ENCODE results near the gene C4B. TPM values are rescaled to one million over a fixed set of nuclear protein-coding genes. Genes with fewer than 3 reads are reported as not detected.
"Not testable (repeated sequence)": the region's sequence is repeated elsewhere in the genome, so short reads cannot be mapped to it uniquely, and the experiment has no call there.

The C4B gene
- total RNA-seq, 2 donors from 2014 or later: 177 to 235 TPM

DNA sequence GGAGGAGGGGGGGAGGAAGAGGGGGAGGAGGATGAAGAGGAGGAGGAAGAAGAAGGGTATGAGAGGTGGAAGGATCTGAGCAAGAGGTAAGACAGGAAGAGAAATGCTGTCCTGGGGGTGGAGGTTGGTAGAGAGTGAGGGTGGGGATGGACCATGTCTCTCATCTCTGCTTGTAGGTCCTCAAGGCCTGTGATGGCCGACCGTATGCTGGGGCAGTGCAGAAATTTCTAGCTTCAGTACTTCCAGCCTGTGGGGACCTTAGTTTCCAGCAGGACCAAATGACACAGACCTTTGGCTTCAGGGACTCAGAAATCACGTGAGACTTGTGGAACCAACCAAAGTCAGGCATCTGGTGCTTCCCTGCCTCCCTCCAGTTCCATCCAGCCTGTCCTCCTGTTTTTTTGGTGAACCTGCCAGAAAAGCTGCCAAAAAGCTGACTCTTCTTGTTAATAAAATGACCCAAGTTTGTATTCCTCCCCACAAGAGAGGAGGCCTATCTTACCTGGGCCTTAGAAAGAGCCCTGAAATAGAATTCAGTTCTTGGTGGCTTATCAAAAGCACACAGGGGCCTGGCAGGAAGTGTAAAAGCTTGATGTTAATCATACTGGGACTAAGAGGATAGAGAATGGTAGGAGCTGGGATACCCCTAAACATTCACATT, 35.2 kb upstream of the C4B start:
- intact Hi-C loops (cut with DNase I): no loop called here
- ATAC-seq (no peak), DNase-seq (no peak)

DNA sequence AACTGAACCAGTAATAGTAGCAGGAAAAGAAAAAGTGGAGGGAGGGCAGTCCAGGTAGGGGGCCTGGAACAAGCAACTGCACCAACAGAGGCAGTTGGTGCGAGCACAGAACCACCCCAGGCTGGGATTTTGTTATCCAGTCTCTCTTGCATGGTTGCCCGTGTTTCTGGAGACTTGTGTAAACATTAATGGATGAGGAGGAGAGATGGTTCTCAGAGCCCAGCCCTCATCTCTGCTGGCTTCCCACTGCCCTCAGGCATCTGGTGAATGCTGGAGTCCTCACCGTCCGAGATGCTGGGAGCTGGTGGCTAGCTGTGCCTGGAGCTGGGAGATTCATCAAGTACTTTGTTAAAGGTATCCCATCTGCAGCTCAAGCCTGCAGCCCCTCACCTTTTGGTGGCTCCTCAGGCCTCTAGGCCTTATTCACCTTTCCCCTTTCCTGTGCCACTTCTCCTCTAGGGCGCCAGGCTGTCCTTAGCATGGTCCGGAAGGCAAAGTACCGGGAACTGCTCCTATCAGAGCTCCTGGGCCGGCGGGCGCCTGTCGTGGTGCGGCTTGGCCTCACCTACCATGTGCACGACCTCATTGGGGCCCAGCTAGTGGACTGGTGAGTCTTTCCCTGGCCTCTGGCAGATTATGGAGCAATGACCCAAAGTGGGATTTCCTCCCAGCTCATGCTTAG, 34.3 kb upstream of the C4B start:
- ATAC-seq; intact Hi-C loops (cut with DNase I): not testable (repeated sequence)
- DNase-seq: peak; percentile 18

DNA sequence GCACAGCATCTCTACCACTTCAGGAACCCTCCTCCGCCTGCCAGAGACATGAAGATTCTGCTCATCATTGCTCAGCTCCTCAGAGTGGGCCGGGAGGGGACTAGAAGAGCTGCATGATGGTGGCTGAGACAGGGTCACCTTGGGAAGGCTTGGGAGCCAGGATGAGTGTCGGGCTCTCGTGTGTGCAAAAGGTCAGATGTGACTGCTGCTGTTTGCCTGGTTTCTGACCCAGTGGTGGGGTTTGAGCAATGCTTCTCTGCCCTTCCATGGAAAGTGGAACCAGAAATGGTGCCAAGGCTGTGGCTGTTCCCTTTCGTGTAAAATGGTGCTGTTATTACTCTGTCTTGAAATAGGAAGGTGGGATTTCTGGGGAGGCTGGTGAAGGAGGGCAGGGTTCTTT, 33.6 kb upstream of the C4B start:
- intact Hi-C loops (cut with DNase I); DNase-seq: not testable (repeated sequence)
- peak in 1 of 2 donors; percentile 35 for ATAC-seq

DNA sequence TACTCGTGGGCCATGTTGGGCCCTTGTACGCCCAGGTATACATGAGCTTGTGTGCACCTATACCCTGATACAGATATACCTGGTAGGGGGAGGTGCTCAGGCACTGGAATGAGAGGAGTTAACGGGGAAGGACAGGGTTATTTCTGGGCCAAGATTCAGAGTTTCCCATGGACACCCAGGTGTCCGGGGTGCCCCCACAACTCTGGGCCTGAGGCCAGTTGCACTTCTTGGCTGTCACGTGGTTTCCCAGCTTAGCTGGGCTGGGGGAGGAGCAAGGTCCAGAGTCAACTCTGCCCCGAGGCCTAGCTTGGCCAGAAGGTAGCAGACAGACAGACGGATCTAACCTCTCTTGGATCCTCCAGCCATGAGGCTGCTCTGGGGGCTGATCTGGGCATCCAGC, 32.9 kb upstream of the C4B start, which contains the start of gene C4A:
C4A (plus strand) TSS at position 314 of the 400 bp plus-strand sequence; CDS start at position 365, 51 bp downstream.
- ATAC-seq: peak; percentile 84 to 86
- intact Hi-C loops (cut with DNase I); DNase-seq: not testable (repeated sequence)

GRCh38 chr6:31989363-31989762, 25.2 kb upstream of the C4B start:
- ATAC-seq; intact Hi-C loops (cut with DNase I); DNase-seq: not testable (repeated sequence)

DNA sequence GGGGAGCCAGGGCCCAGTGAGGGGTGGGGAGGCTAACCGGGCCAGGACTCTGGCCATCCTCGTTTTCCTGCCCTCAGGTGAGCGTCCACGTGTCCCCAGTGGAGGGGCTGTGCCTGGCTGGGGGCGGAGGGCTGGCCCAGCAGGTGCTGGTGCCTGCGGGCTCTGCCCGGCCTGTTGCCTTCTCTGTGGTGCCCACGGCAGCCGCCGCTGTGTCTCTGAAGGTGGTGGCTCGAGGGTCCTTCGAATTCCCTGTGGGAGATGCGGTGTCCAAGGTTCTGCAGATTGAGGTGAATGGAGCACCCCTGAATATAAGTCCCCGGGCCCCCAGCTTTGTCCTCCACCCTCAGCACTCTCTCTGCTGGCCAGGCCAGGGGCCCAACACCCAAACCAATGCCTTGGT, 20.2 kb upstream of the C4B start:
- ATAC-seq; intact Hi-C loops (cut with DNase I): not testable (repeated sequence)
- DNase-seq: peak; percentile 3

- ATAC-seq; intact Hi-C loops (cut with DNase I): not testable (repeated sequence)
- peak; percentile 20 for DNase-seq
Observed at GRCh38 chr6:31996385-31996784, 18.2 kb upstream of the C4B start.

GRCh38 chr6:32002546-32003268, 11.9 kb upstream of the C4B start:
- intact Hi-C loops (cut with DNase I); DNase-seq: not testable (repeated sequence)
- peak; percentile 73 to 75 for ATAC-seq

DNA sequence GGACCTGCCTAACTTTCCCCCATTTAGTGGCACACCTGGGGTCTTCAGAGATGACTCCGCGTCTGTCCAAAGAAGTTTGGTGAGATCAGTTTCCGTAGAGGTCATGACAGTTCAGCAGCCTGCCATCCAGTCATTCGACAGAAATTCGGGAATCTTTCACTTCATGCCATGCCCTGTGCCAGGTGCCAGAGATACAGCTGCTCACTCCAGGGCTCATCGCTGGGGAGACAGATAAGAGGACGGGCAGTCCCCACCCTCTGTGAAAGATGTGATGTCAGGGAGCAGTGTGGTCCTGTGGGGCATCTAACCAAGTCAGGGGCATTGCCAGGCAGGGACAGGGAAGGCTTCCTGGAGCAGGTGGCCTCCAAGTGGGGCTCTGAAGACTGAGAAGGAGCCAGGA, 11.3 kb upstream of the C4B start:
- peak; percentile 10 to 41 for ATAC-seq
- DNase-seq; intact Hi-C loops (cut with DNase I): not testable (repeated sequence)

DNA sequence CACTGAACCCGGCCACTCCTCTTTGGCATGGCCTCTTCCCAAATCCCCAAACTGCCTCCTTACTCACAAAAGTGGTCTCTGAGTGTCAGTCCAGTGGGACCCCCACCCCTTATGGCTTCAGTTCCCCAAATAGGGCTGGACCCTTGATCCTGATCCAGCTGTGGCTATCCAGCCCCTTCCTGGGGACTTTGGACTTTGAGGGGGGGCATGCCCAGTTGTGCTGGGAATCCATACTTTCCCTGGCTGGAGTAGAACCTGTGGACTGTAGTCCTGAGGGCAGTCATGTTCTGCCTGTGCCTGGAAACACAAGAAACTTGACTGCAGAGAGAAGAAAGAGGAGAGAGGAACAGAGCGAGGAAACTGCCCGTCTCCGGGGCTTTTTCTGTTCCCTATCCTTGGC, 10.2 kb upstream of the C4B start:
- intact Hi-C loops (cut with DNase I): not testable (repeated sequence)

DNA sequence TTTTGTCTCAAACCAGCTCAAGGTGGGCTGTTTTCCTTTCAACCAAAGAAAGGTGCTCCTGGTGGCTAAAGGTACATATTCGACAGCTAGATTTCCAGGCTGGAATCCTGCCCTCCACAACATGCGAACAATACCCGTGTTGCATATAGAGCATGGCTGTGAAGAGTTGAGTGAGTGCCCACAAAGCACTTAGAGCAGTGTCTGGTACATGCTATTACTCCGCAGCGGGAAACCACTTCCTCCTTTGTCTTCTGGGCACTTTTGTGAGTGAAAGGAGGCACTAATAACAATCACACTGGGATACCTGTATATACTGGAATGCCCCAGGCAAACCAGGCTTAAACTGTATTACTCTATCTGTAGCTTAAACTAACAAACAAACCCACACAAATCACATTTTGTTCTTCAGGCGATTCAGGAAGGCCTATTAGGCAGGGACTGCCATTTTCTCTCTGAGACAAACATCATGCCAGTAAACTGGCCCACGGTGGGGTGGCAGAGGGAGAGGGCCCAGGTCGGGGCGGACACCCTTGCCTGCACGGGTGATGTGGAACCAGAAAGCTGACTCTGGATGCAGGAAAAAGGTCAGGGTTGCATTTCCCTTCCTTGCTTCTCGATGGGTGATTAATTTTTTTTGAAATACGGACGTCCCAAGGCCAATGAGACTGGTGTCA, 9.6 kb upstream of the C4B start:
- DNase-seq; intact Hi-C loops (cut with DNase I); ATAC-seq: not testable (repeated sequence)

More for the DNA sequence above, 10.2 kb upstream of the C4B start:
- not testable (repeated sequence) for ATAC-seq, DNase-seq

GRCh38 chr6:32005538-32005880, 9.1 kb upstream of the C4B start:
- intact Hi-C loops (cut with DNase I); ATAC-seq: not testable (repeated sequence)
- peak; percentile 26 for DNase-seq

- DNase-seq: peak; percentile 16
- ATAC-seq; intact Hi-C loops (cut with DNase I): not testable (repeated sequence)
Observed at GRCh38 chr6:32005991-32006529, 8.5 kb upstream of the C4B start.

DNA sequence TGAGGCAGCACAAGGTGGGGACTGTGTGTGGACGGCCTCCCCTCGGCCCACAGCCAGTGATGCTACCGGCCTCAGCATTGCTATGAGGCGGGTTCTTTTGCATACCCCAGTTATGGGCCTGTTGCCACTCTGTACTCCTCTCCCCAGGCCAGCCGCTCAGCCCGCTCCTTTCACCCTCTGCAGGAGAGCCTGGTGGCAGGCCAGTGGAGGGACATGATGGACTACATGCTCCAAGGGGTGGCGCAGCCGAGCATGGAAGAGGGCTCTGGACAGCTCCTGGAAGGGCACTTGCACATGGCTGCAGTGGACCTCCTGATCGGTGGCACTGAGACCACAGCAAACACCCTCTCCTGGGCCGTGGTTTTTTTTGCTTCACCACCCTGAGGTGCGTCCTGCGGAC, 7.5 kb upstream of the C4B start:
- peak; percentile 7 for DNase-seq
- ATAC-seq; intact Hi-C loops (cut with DNase I): not testable (repeated sequence)

DNA sequence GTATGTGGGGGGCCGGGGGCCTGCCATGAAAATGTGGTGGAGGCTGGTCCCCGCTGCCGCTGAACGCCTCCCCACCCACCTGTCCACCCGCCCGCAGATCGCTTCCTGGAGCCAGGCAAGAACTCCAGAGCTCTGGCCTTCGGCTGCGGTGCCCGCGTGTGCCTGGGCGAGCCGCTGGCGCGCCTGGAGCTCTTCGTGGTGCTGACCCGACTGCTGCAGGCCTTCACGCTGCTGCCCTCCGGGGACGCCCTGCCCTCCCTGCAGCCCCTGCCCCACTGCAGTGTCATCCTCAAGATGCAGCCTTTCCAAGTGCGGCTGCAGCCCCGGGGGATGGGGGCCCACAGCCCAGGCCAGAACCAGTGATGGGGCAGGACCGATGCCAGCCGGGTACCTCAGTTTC, 6.6 kb upstream of the C4B start:
- intact Hi-C loops (cut with DNase I); ATAC-seq; DNase-seq: not testable (repeated sequence)

DNA sequence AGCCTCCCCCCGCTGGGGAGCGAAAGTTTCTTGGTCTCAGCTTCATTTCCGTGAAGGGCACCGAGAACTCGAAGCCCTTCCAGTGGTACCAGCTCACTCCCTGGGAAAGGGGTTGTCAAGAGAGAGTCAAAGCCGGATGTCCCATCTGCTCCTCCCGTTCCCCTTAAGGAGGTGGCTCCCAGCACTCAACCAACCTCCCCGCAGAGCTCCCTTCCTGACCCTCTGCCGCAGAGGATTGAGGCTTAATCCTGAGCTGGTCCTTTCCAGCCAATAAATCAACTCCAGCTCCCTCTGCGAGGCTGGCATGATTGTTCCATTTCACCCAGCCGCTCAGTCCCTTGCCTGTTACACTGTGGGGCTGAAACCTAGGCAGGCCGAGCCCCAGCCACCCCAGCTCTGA, 6.0 kb upstream of the C4B start:
- intact Hi-C loops (cut with DNase I); ATAC-seq: not testable (repeated sequence)
- peak; percentile 10 for DNase-seq

GRCh38 chr6:32009537-32009936, 5.1 kb upstream of the C4B start:
- intact Hi-C loops (cut with DNase I); ATAC-seq: not testable (repeated sequence)

DNA sequence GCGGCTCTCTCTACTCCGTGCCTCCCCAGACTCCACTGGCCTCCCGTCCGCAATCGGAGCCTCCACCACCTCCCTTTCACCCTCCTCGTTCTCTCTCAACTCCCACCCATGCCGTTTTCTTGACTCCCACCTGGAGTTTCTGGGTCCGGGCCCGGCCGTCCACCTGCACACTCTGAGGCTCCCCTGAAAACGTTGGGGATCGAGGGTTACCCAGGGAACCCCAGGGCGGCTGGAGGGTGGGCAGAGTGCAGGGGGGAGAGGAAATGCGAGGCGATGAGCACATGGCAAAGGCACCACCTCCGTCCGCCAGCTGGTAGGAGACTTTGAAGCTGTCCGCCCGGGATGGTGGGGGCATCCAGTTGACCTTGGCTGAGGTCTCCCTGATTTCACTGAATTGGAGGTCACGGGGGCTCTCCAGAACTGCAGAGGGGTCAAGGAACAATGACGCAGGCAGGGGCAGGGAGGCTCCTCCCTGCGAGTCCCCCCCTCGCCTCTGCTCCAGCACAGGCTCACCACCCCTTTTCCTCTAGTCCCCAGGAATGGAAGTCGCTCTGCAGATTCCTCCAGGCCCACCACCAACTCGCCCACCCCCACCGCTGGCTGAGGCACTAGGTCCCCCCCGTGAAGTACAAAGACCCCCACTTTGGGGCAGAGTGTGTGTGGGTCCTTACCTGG, 3.6 kb upstream of the C4B start:
- ATAC-seq; intact Hi-C loops (cut with DNase I): not testable (repeated sequence)
- DNase-seq: peak; percentile 14

More at GRCh38 chr6:32009537-32009936, 5.1 kb upstream of the C4B start:
- DNase-seq: peak; percentile 10

Data from left cardiac atrium (tissue), 4 donors.